ENCODE measurements around the gene FCHSD2. TPM values are rescaled to one million over a fixed set of nuclear protein-coding genes. Genes with fewer than 3 reads are reported as not detected.

FCHSD2 gene
- total and polyA plus RNA-seq, 2 donors from 2014 or later = 8.0 to 58.7 TPM

- H3K4me1 ChIP-seq (ENCODE audit: control insufficient read depth in 2 of 3, insufficient read depth in 2 of 3, low read depth in 1 of 3, low read length in 3 of 3) = no peaks in the 10 kb centered on the region
- no peaks in the 10 kb centered on the region for H3K9me3 ChIP-seq (ENCODE audit: control insufficient read depth in 2 of 3, insufficient read depth in 1 of 3, low read length in 3 of 3)
- DNase-seq (no peak), FAIRE-seq (no peak)
- no peaks in the 10 kb centered on the region for H3K27me3 ChIP-seq (ENCODE audit: control insufficient read depth, insufficient read depth, low read length)
- no peak overlapping the region for H3K27ac ChIP-seq (ENCODE audit: low read depth in 2 of 2, low read length in 2 of 2)
- no peaks in the 10 kb centered on the region for H3K36me3 ChIP-seq (ENCODE audit: control insufficient read depth in 2 of 3, insufficient read depth in 3 of 3, low read length in 3 of 3)
- no peak overlapping the region for H3K4me3 ChIP-seq (ENCODE audit: low read length in 3 of 3)
- no peak for TF ChIP-seq CTCF (IDR thresholded peaks at IDR 0.05; ENCODE audit: borderline replicate concordance, extremely low read depth, insufficient read depth)
- H3K9ac ChIP-seq (ENCODE audit: low read length in 3 of 3) = no peak overlapping the region
- intact Hi-C loops (cut with DNase I) = no loop called here
Measured at GRCh38 chr11:72970557-72971118, 171.5 kb downstream of the FCHSD2 start.

GRCh38 chr11:72969894-72970335, 172.2 kb downstream of the FCHSD2 start:
- H3K27ac ChIP-seq (ENCODE audit: low read depth in 2 of 2, low read length in 2 of 2) = no peak overlapping the region
- FAIRE-seq = no peak

DNA sequence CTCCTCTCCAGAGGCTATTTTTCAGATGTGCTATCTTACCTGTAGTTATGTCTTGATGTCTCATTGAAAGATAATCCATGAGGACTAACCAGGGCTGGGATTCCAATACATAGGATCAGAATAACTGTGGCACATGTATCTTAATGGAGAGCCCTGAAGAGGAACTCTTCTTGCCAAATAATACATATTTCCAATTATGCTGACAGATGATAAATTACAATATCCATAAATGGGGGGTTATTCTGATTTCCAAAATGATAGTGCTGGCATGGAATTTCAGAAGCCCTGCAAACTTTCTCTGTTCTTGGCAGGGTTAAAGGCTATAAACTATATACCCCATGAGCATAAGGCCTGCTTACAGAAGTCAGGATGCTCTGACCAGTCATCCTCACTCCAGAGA, 173.7 kb downstream of the FCHSD2 start:
- H3K9me3 ChIP-seq (ENCODE audit: control insufficient read depth in 2 of 3, insufficient read depth in 1 of 3, low read length in 3 of 3) = no peaks in the 10 kb centered on the region
- no peak for TF ChIP-seq CTCF (IDR thresholded peaks at IDR 0.05; ENCODE audit: borderline replicate concordance, extremely low read depth, insufficient read depth)
- intact Hi-C loops (cut with DNase I) = no loop called here
- no peak overlapping the region for H3K4me3 ChIP-seq (ENCODE audit: low read length in 3 of 3)
- H3K36me3 ChIP-seq (ENCODE audit: control insufficient read depth in 2 of 3, insufficient read depth in 3 of 3, low read length in 3 of 3) = no peaks in the 10 kb centered on the region
- H3K27ac ChIP-seq (ENCODE audit: low read depth in 2 of 2, low read length in 2 of 2) = no peak overlapping the region
- H3K27me3 ChIP-seq (ENCODE audit: control insufficient read depth, insufficient read depth, low read length) = no peaks in the 10 kb centered on the region
- H3K9ac ChIP-seq (ENCODE audit: low read length in 3 of 3) = no peak overlapping the region
- DNase-seq (no peak), FAIRE-seq (no peak)
- no peaks in the 10 kb centered on the region for H3K4me1 ChIP-seq (ENCODE audit: control insufficient read depth in 2 of 3, insufficient read depth in 2 of 3, low read depth in 1 of 3, low read length in 3 of 3)

More at GRCh38 chr11:72969894-72970335, 172.2 kb downstream of the FCHSD2 start:
- Histone ChIP-seq H3K9me3 (ENCODE audit: control insufficient read depth in 2 of 3, insufficient read depth in 1 of 3, low read length in 3 of 3) (no peaks in the 10 kb centered on the region), H3K36me3 (ENCODE audit: control insufficient read depth in 2 of 3, insufficient read depth in 3 of 3, low read length in 3 of 3) (no peaks in the 10 kb centered on the region), H3K9ac (ENCODE audit: low read length in 3 of 3) (no peak overlapping the region), H3K27me3 (ENCODE audit: control insufficient read depth, insufficient read depth, low read length) (no peaks in the 10 kb centered on the region), H3K4me1 (ENCODE audit: control insufficient read depth in 2 of 3, insufficient read depth in 2 of 3, low read depth in 1 of 3, low read length in 3 of 3) (no peaks in the 10 kb centered on the region), H3K4me3 (ENCODE audit: low read length in 3 of 3) (no peak overlapping the region)
- intact Hi-C loops (cut with DNase I) = no loop called here
- no peak for TF ChIP-seq CTCF (IDR thresholded peaks at IDR 0.05; ENCODE audit: borderline replicate concordance, extremely low read depth, insufficient read depth)
- DNase-seq = no peak

DNA sequence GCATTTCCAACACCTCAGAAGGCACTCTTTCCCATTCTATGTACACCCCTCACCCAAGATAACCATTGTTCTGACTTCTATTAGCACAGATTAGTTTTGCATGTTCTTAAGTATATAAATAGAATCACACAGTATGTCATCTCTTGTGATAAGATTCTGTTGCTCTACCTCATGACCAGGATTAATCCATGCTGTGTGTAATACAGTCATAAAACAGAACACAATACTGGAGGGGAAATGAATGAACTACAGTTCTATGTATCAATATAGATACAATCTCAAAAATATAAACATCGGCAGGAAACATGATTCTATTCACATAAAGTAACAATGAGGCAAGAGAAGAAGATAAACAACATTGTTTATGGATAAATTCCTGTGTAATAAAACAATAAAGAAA, 176.4 kb downstream of the FCHSD2 start:
- H3K4me3 ChIP-seq (ENCODE audit: low read length in 3 of 3) = no peak overlapping the region
- H3K9me3 ChIP-seq (ENCODE audit: control insufficient read depth in 2 of 3, insufficient read depth in 1 of 3, low read length in 3 of 3) = no peaks in the 10 kb centered on the region
- H3K4me1 ChIP-seq (ENCODE audit: control insufficient read depth in 2 of 3, insufficient read depth in 2 of 3, low read depth in 1 of 3, low read length in 3 of 3) = no peaks in the 10 kb centered on the region
- no peak for TF ChIP-seq CTCF (IDR thresholded peaks at IDR 0.05; ENCODE audit: borderline replicate concordance, extremely low read depth, insufficient read depth)
- H3K27ac ChIP-seq (ENCODE audit: low read depth in 2 of 2, low read length in 2 of 2) = no peak overlapping the region
- H3K27me3 ChIP-seq (ENCODE audit: control insufficient read depth, insufficient read depth, low read length) = no peaks in the 10 kb centered on the region
- DNase-seq (no peak), FAIRE-seq (no peak)
- H3K9ac ChIP-seq (ENCODE audit: low read length in 3 of 3) = no peak overlapping the region
- intact Hi-C loops (cut with DNase I) = no loop called here
- no peaks in the 10 kb centered on the region for H3K36me3 ChIP-seq (ENCODE audit: control insufficient read depth in 2 of 3, insufficient read depth in 3 of 3, low read length in 3 of 3)

Measured in kidney (tissue), 14 donors.